Activated gamma-delta T cell treated with anti-CD3 and anti-CD28 coated beads, Interleukin-2, amount 50 U/mL, for 16 hours (primary cell): ENCODE results near the gene OMA1.

Source experiments
- DNase-seq: peaks from one replicate; pipeline ENCODE4 v3.0.0-alpha.2; 2020; ENCODE audit warnings: low read depth

The OMA1 gene

DNA sequence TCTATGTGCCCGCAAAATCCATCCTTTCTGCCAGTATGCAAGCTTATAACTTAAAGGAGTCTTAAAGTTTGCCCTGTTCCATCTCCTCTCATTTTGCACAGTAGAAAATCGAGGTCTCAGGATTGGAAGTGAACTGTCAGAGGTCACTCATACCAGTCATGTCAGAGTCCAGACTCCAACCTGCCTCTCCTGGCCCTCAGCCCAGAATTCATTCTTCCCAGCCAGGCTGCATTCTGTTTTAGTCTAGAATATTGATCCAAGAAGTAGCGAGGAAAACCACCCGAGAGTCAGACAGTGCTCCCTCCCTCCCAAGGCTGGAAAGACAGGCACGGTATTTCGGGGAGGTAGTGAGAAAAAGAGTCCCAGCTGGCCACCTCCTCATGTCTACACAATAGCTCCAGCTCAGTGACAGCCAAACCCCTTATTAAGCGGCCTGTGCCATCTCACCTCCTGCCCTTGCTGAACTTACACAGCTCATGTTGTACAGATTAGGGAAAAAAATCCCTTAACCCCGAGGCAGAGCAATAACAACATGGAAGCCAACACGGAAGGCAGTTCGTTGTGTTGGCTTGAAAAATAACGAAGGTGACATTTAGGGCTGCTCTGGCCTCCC lies 89.4 kb downstream of the OMA1 start:
- DNase-seq: no peak

DNA sequence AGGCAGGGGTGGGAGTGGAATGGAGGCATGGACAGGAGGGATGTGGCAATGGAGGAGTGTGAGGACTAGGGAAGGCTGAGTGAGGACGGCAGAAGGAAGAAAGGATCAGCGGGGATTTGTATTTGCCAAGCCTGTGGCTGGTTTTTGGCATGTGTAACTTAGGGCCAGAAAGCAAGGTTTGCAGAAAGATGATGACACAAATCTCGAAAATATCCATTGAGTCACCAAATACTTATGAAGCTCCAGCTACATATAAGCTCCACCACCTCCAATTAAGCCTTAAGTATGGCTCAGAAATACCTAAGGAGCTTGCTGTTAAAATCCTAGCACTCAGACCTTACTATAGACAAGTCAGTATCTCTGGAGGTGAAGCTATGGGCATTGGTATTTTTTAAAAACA lies 90.1 kb downstream of the OMA1 start:
- no peak for DNase-seq

DNA sequence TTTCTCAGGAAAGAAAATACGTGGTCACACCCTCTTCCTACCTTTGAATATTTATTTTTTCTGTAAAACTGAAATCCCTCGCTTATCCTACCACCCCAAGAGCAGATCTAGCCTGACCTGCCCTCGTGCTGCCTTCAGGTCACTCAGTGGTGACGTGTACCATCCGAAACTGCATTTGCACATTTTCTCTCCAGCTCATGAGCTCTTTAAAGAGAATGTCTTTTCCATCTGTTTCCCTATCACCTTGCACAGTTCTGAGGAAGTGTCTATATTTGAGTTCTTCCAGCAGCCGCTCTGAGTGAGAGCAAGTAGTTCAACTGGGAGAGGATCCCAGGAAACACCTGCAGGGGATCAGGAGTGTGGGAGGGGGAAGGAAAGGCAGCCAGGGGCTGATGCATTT lies 91.7 kb downstream of the OMA1 start:
- no peak for DNase-seq

GRCh38 chr1:58454385-58454784 lies 92.1 kb downstream of the OMA1 start:
- DNase-seq: no peak

- DNase-seq: no peak
Measured at GRCh38 chr1:58451560-58452191, 94.8 kb downstream of the OMA1 start.

GRCh38 chr1:58447886-58448285 lies 98.6 kb downstream of the OMA1 start:
- no peak for DNase-seq

DNA sequence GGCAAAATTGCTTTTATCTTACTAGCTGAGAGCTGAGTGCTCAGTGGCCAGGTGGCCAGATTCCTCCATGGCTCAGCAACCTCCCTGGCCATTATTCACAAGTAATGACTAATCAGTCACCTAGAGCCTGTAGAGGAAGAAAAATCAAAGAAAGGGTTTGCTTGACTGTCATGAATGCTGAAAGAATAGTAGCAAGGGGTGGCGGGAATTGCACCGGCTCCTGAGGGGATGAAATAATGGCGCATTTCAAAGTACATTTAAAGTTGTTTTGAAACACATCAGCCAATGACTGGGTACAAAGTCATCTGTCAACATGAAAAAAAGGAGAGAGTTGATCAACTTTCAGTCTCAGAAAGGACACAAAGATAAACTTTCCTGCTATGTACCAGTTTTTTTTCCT lies 99.5 kb downstream of the OMA1 start:
- DNase-seq: no peak

GRCh38 chr1:58446368-58446767 lies 100.2 kb downstream of the OMA1 start:
- no peak for DNase-seq

DNA sequence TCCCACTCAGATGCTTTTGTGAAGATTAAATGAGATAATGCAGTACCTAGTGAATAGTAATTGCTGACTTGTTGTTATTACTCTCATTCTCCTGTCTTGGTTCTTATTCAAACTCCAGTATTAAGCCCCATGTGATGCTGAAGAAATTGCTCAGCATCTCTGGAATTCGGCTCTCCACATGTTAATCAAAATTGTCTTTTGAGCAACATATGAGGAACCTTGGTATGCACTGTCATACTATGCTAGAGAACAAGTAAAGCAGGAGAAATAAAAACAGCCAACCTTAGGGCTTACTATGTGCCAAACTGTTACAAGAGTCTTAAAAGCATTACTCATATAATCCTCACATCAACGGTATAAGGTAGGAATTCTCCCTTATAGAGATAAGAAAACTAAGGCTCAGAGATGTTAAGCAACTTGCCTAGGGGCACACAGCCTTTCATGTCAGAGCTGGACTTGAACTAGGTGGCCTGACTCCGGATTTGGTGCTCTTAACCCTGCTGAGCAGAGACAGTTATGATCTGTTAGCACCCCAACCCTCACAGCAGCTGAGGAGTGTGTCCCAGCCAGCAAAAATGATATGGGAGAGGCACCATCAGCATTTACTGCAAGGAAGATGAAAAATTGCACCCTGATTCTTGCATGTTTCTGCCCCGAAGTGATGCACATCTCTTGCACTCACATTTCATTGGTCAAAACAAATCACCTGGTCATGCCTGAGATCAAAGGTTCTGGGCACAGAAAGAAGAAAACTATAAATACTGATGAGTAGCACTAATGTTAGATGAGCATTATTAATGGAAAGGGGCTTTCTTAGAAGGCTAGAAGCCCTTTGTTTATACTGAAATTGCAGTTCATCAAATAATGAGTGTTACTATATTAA lies 102.3 kb downstream of the OMA1 start:
- DNase-seq: no peak

DNA sequence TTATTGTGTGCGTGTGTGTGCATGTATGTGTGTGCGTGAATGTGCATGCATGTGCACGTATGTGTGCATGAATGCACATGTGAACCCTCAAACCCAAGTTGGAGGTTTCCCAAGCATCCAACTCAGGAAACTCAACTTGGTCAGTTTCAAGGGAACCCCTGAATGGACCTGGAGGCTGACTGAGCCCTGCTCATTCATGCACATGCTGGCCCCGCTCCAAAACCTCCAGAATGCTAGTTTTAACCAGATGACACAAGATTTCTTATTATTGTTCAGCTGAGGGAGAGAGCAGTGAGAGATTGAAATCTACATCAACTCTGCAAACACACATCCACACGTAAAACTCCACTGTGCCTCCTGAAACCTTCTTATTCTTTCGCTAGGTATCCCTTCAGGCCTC lies 104.4 kb downstream of the OMA1 start:
- no peak for DNase-seq

DNA sequence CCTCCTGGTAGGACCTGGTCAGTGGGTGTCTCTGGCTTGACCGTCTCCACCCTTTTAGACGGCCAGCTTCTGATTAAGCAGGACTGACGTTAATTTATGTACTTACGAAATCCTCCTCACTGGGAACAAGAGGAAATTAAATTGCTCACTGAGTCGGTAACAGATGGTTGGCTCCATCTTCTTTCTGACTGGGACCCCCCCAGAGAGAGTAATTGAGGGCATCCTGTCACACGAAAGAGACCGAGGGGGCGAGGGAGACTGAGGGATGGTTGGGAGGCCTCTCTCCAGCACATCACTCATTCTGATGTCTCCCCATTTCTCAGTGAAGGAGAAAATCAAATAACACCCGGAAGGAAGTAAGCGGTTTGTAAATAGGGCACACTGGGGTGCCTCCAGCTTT lies 104.8 kb downstream of the OMA1 start:
- no peak for DNase-seq

GRCh38 chr1:58440696-58441095 lies 105.8 kb downstream of the OMA1 start:
- no peak for DNase-seq

- DNase-seq: no peak
Measured at GRCh38 chr1:58439946-58440345, 106.6 kb downstream of the OMA1 start.

GRCh38 chr1:58438468-58438867 lies 108.1 kb downstream of the OMA1 start:
- DNase-seq: no peak

- no peak for DNase-seq
Measured at GRCh38 chr1:58437623-58438022, 108.9 kb downstream of the OMA1 start.

- DNase-seq: no peak
Measured at GRCh38 chr1:58436615-58437297, 109.8 kb downstream of the OMA1 start.

DNA sequence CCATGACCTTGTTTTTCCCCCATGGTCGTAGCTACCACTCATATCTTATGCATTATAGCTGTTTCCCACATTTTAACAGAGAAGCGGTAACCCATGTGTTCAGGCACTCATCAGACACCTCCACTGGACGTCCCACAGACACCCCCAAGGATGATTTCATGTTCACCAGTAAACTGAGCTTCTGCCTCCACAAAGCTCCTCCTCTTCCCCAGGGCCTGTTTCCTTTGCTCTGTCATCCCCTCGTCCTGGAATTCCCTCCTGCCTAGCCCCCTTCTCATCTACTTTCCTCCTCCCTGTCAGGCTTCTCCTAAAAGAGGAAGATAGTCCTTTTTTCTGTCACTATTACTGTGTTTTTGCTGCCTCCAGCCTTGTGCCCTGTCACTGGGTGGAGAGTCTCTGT lies 111.2 kb downstream of the OMA1 start:
- DNase-seq: no peak

GRCh38 chr1:58434607-58435006 lies 111.9 kb downstream of the OMA1 start:
- DNase-seq: no peak

GRCh38 chr1:58434181-58434580 lies 112.3 kb downstream of the OMA1 start:
- DNase-seq: no peak

GRCh38 chr1:58432851-58433668 lies 113.5 kb downstream of the OMA1 start:
- no peak for DNase-seq

GRCh38 chr1:58431901-58432620 lies 114.5 kb downstream of the OMA1 start:
- no peak for DNase-seq
